Erythroblast (primary cell): ENCODE results near the gene GSN.

Experiments
- GATA1 ChIP-seq: IDR thresholded peaks from 2 replicates; pipeline ENCODE4 v1.6.1; 2011; ENCODE audit warnings: low read depth, mild to moderate bottlenecking, control low read depth, low read length, moderate library complexity
- POLR2A ChIP-seq: IDR thresholded peaks from 2 replicates; pipeline ENCODE4 v1.6.1; 2011; ENCODE audit warnings: mild to moderate bottlenecking, low read length

GRCh38 chr9:121294866-121295661, 27.1 kb downstream of the GSN start:
- TF ChIP-seq POLR2A (no peak), GATA1 (no peak)
